ENCODE measurements around the gene SLC30A3.
"Not testable (repeated sequence)": the region's sequence is repeated elsewhere in the genome, so short reads cannot be mapped to it uniquely, and the experiment has no call there.

SLC30A3 gene

GRCh38 chr2:27304488-27305240 is 41.8 kb upstream of the SLC30A3 start:
- peaks cover 35% of the 10 kb centered on the region for H3K27me3 ChIP-seq (ENCODE audit: insufficient read depth, low read length)
- H3K4me1 ChIP-seq (ENCODE audit: control insufficient read depth, insufficient read depth, low read length, unreplicated experiment) = peaks cover 6% of the 10 kb centered on the region
- peaks cover 8% of the 10 kb centered on the region; the same call in 1 of the 2 replicates for H3K36me3 ChIP-seq (ENCODE audit: insufficient read depth, low read length)
- no peak overlapping the region for H3K4me3 ChIP-seq (ENCODE audit: low read depth, low read length)
- no peak overlapping the region for H2AFZ ChIP-seq (ENCODE audit: low read length, unreplicated experiment)
- H3K79me2 ChIP-seq (ENCODE audit: control insufficient read depth, insufficient read depth, low read length, unreplicated experiment) = no peaks in the 10 kb centered on the region
- no peak overlapping the region for H3K27ac ChIP-seq (ENCODE audit: low read depth, low read length)

GRCh38 chr2:27303093-27304025 is 40.5 kb upstream of the SLC30A3 start:
- Histone ChIP-seq H3K4me1 (ENCODE audit: control insufficient read depth, insufficient read depth, low read length, unreplicated experiment) (peaks cover 6% of the 10 kb centered on the region), H3K36me3 (ENCODE audit: insufficient read depth, low read length) (no peaks in the 10 kb centered on the region), H3K79me2 (ENCODE audit: control insufficient read depth, insufficient read depth, low read length, unreplicated experiment) (no peaks in the 10 kb centered on the region), H3K4me3 (ENCODE audit: low read depth, low read length) (peak overlapping the region; percentile 49), H2AFZ (ENCODE audit: low read length, unreplicated experiment) (peak overlapping the region; percentile 65), H3K27ac (ENCODE audit: low read depth, low read length) (no peak overlapping the region), H3K27me3 (ENCODE audit: insufficient read depth, low read length) (peaks cover 30% of the 10 kb centered on the region)

- not testable (repeated sequence) for H3K27me3 ChIP-seq (ENCODE audit: insufficient read depth, low read length); H2AFZ ChIP-seq (ENCODE audit: low read length, unreplicated experiment); H3K36me3 ChIP-seq (ENCODE audit: insufficient read depth, low read length); H3K27ac ChIP-seq (ENCODE audit: low read depth, low read length); H3K4me1 ChIP-seq (ENCODE audit: control insufficient read depth, insufficient read depth, low read length, unreplicated experiment); H3K79me2 ChIP-seq (ENCODE audit: control insufficient read depth, insufficient read depth, low read length, unreplicated experiment); H3K4me3 ChIP-seq (ENCODE audit: low read depth, low read length)
These were observed 37.8 kb upstream of the SLC30A3 start for GRCh38 chr2:27300606-27301005.

- Histone ChIP-seq H3K27ac (ENCODE audit: low read depth, low read length) (no peak overlapping the region), H3K4me3 (ENCODE audit: low read depth, low read length) (no peak overlapping the region), H3K4me1 (ENCODE audit: control insufficient read depth, insufficient read depth, low read length, unreplicated experiment) (peaks cover 15% of the 10 kb centered on the region), H3K36me3 (ENCODE audit: insufficient read depth, low read length) (no peaks in the 10 kb centered on the region), H3K27me3 (ENCODE audit: insufficient read depth, low read length) (no peaks in the 10 kb centered on the region), H3K79me2 (ENCODE audit: control insufficient read depth, insufficient read depth, low read length, unreplicated experiment) (no peaks in the 10 kb centered on the region), H2AFZ (ENCODE audit: low read length, unreplicated experiment) (no peak overlapping the region)
These were observed 35.7 kb upstream of the SLC30A3 start for GRCh38 chr2:27298391-27299080.

DNA sequence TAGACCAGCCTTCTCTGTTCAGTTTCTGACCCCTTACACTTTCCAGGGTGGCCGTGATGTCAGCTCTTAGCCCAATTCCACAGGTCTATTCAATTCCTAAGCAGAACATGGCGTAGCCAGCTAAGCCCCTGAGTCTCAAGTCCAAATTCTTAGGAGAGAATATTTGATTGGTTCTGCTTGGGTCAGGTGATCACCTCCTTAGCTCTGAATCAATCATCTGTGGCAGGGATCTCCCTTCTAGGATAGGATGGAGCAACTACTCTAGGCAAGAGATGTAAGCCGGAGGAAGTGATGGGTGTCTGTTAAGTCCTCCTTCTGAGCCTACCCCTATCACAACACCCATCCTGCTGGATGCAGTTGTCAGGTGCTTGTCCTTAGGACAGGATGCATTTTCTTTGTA is 34.3 kb upstream of the SLC30A3 start:
- H3K4me1 ChIP-seq (ENCODE audit: control insufficient read depth, insufficient read depth, low read length, unreplicated experiment) = peaks cover 20% of the 10 kb centered on the region
- no peaks in the 10 kb centered on the region for H3K36me3 ChIP-seq (ENCODE audit: insufficient read depth, low read length)
- H3K79me2 ChIP-seq (ENCODE audit: control insufficient read depth, insufficient read depth, low read length, unreplicated experiment) = no peaks in the 10 kb centered on the region
- H3K27ac ChIP-seq (ENCODE audit: low read depth, low read length) = no peak overlapping the region
- no peak overlapping the region for H3K4me3 ChIP-seq (ENCODE audit: low read depth, low read length)
- H3K27me3 ChIP-seq (ENCODE audit: insufficient read depth, low read length) = no peaks in the 10 kb centered on the region
- no peak overlapping the region for H2AFZ ChIP-seq (ENCODE audit: low read length, unreplicated experiment)

DNA sequence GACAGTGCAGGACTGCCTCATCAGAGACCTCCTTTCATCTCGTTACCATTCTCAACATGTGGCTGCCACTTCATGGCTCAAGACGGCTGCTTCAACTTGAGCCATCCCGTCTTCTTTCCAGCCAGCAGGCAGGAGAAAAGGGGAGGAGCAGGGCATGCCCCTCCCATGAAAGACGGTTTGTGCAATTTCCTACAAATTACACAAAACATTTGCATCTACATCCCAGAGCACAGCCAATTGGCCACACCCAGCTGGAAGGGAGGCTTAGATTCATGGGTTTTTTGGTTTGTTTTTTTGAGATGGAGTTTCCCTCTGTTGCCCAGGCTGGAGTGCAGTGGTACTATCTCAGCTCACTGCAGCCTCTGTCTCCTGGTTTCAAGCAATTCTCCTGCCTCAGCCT is 33.6 kb upstream of the SLC30A3 start:
- Histone ChIP-seq H3K4me1 (ENCODE audit: control insufficient read depth, insufficient read depth, low read length, unreplicated experiment) (peaks cover 20% of the 10 kb centered on the region), H3K4me3 (ENCODE audit: low read depth, low read length) (no peak overlapping the region), H3K27ac (ENCODE audit: low read depth, low read length) (no peak overlapping the region), H2AFZ (ENCODE audit: low read length, unreplicated experiment) (no peak overlapping the region), H3K79me2 (ENCODE audit: control insufficient read depth, insufficient read depth, low read length, unreplicated experiment) (no peaks in the 10 kb centered on the region), H3K36me3 (ENCODE audit: insufficient read depth, low read length) (no peaks in the 10 kb centered on the region), H3K27me3 (ENCODE audit: insufficient read depth, low read length) (no peaks in the 10 kb centered on the region)

DNA sequence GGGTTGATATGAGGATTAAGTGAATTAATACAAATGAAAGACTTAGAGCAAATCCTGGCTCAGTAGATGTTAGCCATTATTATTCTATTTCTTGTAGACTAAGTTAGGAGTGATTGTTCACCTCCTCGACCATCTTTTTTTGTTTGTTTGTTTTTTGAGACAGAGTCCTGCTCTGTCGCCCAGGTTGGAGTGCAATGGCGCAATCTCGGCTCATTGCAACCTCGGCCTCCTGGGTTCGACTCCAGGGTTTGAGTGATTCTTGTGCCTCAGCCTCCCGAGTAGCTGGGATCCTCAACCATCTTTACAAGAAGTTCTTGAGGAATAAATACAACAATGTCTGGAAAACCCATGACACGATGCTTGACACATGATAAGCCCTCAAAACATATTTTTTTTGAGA is 32.1 kb upstream of the SLC30A3 start:
- H3K36me3 ChIP-seq (ENCODE audit: insufficient read depth, low read length) = no peaks in the 10 kb centered on the region
- peaks cover 20% of the 10 kb centered on the region for H3K4me1 ChIP-seq (ENCODE audit: control insufficient read depth, insufficient read depth, low read length, unreplicated experiment)
- no peak overlapping the region for H3K4me3 ChIP-seq (ENCODE audit: low read depth, low read length)
- H3K27me3 ChIP-seq (ENCODE audit: insufficient read depth, low read length) = no peaks in the 10 kb centered on the region
- H3K79me2 ChIP-seq (ENCODE audit: control insufficient read depth, insufficient read depth, low read length, unreplicated experiment) = no peaks in the 10 kb centered on the region
- H2AFZ ChIP-seq (ENCODE audit: low read length, unreplicated experiment) = no peak overlapping the region
- no peak overlapping the region for H3K27ac ChIP-seq (ENCODE audit: low read depth, low read length)

DNA sequence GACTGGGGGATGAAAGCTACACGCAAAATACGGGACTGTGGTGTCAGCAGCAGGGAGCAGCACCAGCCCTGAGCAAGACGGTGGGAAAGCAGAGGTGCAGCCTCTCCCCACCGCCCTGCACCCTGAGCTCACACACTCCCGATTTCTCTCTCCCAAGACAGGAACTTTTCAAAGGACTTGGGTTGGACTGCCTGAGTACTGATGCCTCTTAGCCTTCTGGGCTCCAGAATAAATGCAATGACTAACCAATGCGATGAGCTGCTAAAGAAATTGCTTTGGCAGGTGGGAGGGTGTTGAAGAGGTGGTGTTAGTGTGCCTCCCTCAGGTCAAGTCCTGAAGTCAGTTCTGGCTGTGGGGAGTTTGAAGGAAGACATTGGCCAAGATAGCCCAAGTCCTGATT is 29.0 kb upstream of the SLC30A3 start:
- Histone ChIP-seq H3K79me2 (ENCODE audit: control insufficient read depth, insufficient read depth, low read length, unreplicated experiment) (no peaks in the 10 kb centered on the region), H3K27me3 (ENCODE audit: insufficient read depth, low read length) (no peaks in the 10 kb centered on the region), H2AFZ (ENCODE audit: low read length, unreplicated experiment) (no peak overlapping the region), H3K27ac (ENCODE audit: low read depth, low read length) (no peak overlapping the region), H3K4me1 (ENCODE audit: control insufficient read depth, insufficient read depth, low read length, unreplicated experiment) (peaks cover 20% of the 10 kb centered on the region), H3K36me3 (ENCODE audit: insufficient read depth, low read length) (no peaks in the 10 kb centered on the region), H3K4me3 (ENCODE audit: low read depth, low read length) (no peak overlapping the region)

DNA sequence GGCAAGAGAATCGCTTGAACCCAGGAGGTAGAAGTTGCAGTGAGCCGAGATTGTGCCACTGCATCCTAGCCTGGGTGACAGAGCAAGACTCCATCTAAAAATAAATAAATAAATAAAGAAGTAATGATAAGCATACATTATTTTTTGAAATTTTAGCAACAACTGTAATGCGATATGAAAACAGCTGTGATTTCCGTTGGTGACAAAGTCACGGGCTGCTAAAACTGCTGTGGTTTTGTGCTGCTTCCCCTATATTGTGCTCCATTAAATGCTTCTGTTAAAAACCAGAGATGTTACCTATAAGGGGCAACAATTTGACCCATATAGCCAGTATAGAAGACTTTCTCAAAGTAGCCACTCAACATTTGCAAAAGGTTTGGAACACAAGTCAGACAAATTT is 27.7 kb upstream of the SLC30A3 start:
- Histone ChIP-seq H3K36me3 (ENCODE audit: insufficient read depth, low read length) (no peaks in the 10 kb centered on the region), H3K4me3 (ENCODE audit: low read depth, low read length) (no peak overlapping the region), H3K27ac (ENCODE audit: low read depth, low read length) (no peak overlapping the region), H3K4me1 (ENCODE audit: control insufficient read depth, insufficient read depth, low read length, unreplicated experiment) (peaks cover 20% of the 10 kb centered on the region), H3K27me3 (ENCODE audit: insufficient read depth, low read length) (peaks cover under 1% of the 10 kb centered on the region; the same call in 1 of the 2 replicates), H3K79me2 (ENCODE audit: control insufficient read depth, insufficient read depth, low read length, unreplicated experiment) (no peaks in the 10 kb centered on the region), H2AFZ (ENCODE audit: low read length, unreplicated experiment) (no peak overlapping the region)

DNA sequence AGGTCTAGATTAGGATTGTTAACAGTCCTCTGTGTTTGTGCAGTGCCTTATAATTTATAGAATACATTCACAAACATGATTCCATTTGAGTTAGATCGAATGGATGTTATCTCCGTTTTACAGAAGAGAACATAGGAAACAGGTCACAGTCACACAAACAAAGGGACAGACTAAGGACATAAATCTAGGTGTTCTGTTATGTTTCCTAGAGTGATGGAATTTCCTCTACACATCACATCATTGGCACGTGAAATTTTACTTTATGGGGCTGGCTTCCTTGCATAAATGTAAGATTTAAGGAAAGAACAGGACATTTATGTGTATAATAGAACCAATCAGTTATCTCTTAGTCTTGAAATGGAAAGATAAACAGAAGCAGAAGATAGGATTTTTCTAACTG is 25.8 kb upstream of the SLC30A3 start:
- Histone ChIP-seq H3K27ac (ENCODE audit: low read depth, low read length) (no peak overlapping the region), H3K4me1 (ENCODE audit: control insufficient read depth, insufficient read depth, low read length, unreplicated experiment) (peaks cover 12% of the 10 kb centered on the region), H3K27me3 (ENCODE audit: insufficient read depth, low read length) (peaks cover 4% of the 10 kb centered on the region; the same call in 1 of the 2 replicates), H2AFZ (ENCODE audit: low read length, unreplicated experiment) (no peak overlapping the region), H3K4me3 (ENCODE audit: low read depth, low read length) (no peak overlapping the region), H3K36me3 (ENCODE audit: insufficient read depth, low read length) (no peaks in the 10 kb centered on the region), H3K79me2 (ENCODE audit: control insufficient read depth, insufficient read depth, low read length, unreplicated experiment) (no peaks in the 10 kb centered on the region)
